ENCODE data around the gene SOWAHA. TPM values are rescaled to one million over a fixed set of nuclear protein-coding genes. Genes with fewer than 3 reads are reported as not detected.
"Not testable (repeated sequence)": the region's sequence is repeated elsewhere in the genome, so short reads cannot be mapped to it uniquely, and the experiment has no call there.

The SOWAHA gene
- total RNA-seq, 2 donors from 2014 or later: not detected

DNA sequence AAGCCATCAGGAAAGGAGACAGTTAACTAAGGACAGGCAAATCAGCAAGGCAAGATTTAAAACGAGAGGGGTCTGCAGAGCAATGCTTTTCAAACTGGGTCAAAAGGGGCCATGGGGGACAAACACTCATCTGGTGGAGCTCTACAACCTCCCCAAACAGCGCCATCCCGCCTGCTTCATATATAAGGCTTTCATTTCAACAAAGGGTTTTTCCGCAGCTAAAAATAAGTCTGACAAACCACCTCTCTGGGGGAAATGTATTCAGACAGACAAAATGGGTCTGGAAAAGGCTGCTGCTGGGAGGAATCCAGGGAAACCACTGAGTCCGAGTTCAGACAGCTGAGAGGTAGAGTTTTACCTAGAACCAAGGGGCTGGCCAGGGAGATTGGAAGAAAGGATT, 27.7 kb upstream of the SOWAHA start:
- ATAC-seq (no peak), DNase-seq (ENCODE audit: low spot score) (no peak)
- H3K4me1 Mint-ChIP-seq (ENCODE audit: low read depth in 2 of 2): no peaks in the 10 kb centered on the region
- peaks cover 31 to 34% of the 10 kb centered on the region in 2 donors for H3K27me3 Mint-ChIP-seq
- H3K4me3 Mint-ChIP-seq: no peak overlapping the region
- no peaks in the 10 kb centered on the region for H3K9me3 Mint-ChIP-seq
- H3K27ac Mint-ChIP-seq: no peak overlapping the region
- no peaks in the 10 kb centered on the region for H3K36me3 Mint-ChIP-seq

GRCh38 chr5:132785864-132786263, 27.2 kb upstream of the SOWAHA start:
- Mint-ChIP-seq H3K4me1 (ENCODE audit: low read depth in 2 of 2) (no peaks in the 10 kb centered on the region), H3K27ac (no peak overlapping the region), H3K36me3 (no peaks in the 10 kb centered on the region), H3K27me3 (peaks cover 31 to 32% of the 10 kb centered on the region in 2 donors), H3K9me3 (no peaks in the 10 kb centered on the region), H3K4me3 (no peak overlapping the region)
- DNase-seq (ENCODE audit: low spot score): no peak
- ATAC-seq: no peak

- no peak overlapping the region for H3K27ac Mint-ChIP-seq
- no peaks in the 10 kb centered on the region for H3K36me3 Mint-ChIP-seq
- ATAC-seq: no peak
- no peak overlapping the region for H3K4me3 Mint-ChIP-seq
- peaks cover 23 to 24% of the 10 kb centered on the region in 2 donors for H3K27me3 Mint-ChIP-seq
- H3K4me1 Mint-ChIP-seq (ENCODE audit: low read depth in 2 of 2): no peaks in the 10 kb centered on the region
- no peaks in the 10 kb centered on the region for H3K9me3 Mint-ChIP-seq
- DNase-seq (ENCODE audit: low spot score): no peak
These were observed 26.0 kb upstream of the SOWAHA start for GRCh38 chr5:132787076-132787475.

DNA sequence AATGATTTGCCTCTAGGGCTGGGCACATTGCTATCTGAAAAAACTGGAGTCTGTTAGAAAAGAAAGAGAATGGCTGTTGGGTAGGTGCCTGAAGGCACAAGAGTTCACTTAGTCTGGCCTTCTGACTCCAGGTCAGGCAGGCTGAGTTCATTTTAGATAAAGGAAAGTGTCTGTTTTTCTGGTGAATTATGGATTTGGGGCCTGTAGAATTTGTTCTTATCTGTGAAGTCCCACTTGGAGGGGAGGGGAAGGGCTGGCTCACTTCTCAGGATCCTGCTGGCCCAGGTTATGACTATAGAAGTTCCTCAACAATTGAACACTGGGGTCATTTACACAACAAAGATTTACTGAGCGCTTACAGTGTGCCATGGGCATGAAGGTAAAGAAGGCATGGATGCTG, 24.6 kb upstream of the SOWAHA start:
- ATAC-seq: no peak
- no peak for DNase-seq (ENCODE audit: low spot score)

GRCh38 chr5:132788990-132789886, 23.9 kb upstream of the SOWAHA start:
- Mint-ChIP-seq H3K27ac (no peak overlapping the region), H3K4me3 (no peak overlapping the region), H3K36me3 (no peaks in the 10 kb centered on the region), H3K4me1 (ENCODE audit: low read depth in 2 of 2) (no peaks in the 10 kb centered on the region), H3K27me3 (peaks cover 31 to 32% of the 10 kb centered on the region in 2 donors), H3K9me3 (no peaks in the 10 kb centered on the region)
- ATAC-seq: no peak
- DNase-seq (ENCODE audit: low spot score): no peak

More for the DNA sequence above, 24.6 kb upstream of the SOWAHA start:
- no peaks in the 10 kb centered on the region for H3K36me3 Mint-ChIP-seq
- no peaks in the 10 kb centered on the region for H3K9me3 Mint-ChIP-seq
- H3K27me3 Mint-ChIP-seq: peaks cover 28 to 32% of the 10 kb centered on the region in 2 donors
- no peaks in the 10 kb centered on the region for H3K4me1 Mint-ChIP-seq (ENCODE audit: low read depth in 2 of 2)
- H3K27ac Mint-ChIP-seq: no peak overlapping the region
- no peak overlapping the region for H3K4me3 Mint-ChIP-seq

- ATAC-seq: no peak
- Mint-ChIP-seq H3K27me3 (peaks cover 25 to 32% of the 10 kb centered on the region in 2 donors), H3K9me3 (no peaks in the 10 kb centered on the region), H3K4me1 (ENCODE audit: low read depth in 2 of 2) (no peaks in the 10 kb centered on the region), H3K36me3 (no peaks in the 10 kb centered on the region), H3K27ac (no peak overlapping the region), H3K4me3 (no peak overlapping the region)
- no peak for DNase-seq (ENCODE audit: low spot score)
These were observed 22.8 kb upstream of the SOWAHA start for GRCh38 chr5:132790201-132790865.

DNA sequence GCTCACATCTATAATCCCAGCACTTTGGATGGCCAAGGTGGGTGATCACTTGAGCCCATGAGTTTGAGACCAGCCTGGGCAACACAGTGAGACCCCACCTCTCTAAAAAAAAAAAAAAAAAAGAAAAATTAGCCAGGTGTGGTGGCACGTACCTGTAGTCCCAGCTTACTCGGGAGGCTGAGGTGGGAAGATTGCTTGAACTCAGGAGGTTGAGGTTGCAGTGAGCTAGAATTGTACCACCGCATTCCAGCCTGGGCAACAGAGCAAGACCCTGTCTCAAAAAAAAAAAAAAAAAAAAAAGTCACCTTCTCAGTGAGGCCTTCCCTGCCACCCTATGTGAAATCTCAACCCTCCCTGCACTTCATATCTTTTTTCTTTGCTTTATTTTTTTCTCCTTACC, 22.1 kb upstream of the SOWAHA start:
- DNase-seq (ENCODE audit: low spot score) (no peak), ATAC-seq (no peak)
- no peaks in the 10 kb centered on the region for H3K4me1 Mint-ChIP-seq (ENCODE audit: low read depth in 2 of 2)
- H3K27me3 Mint-ChIP-seq: peaks cover 20 to 27% of the 10 kb centered on the region in 2 donors
- no peak overlapping the region for H3K27ac Mint-ChIP-seq
- no peaks in the 10 kb centered on the region for H3K36me3 Mint-ChIP-seq
- H3K4me3 Mint-ChIP-seq: no peak overlapping the region
- no peaks in the 10 kb centered on the region for H3K9me3 Mint-ChIP-seq

GRCh38 chr5:132797651-132798050, 15.5 kb upstream of the SOWAHA start:
- no peak for ATAC-seq
- Mint-ChIP-seq H3K27me3 (peaks cover 33 to 41% of the 10 kb centered on the region in 2 donors), H3K27ac (no peak overlapping the region), H3K4me1 (ENCODE audit: low read depth in 2 of 2) (no peaks in the 10 kb centered on the region), H3K36me3 (no peaks in the 10 kb centered on the region), H3K4me3 (no peak overlapping the region), H3K9me3 (no peaks in the 10 kb centered on the region)
- no peak for DNase-seq (ENCODE audit: low spot score)

GRCh38 chr5:132799392-132799791, 13.7 kb upstream of the SOWAHA start:
- H3K27ac Mint-ChIP-seq: no peak overlapping the region
- no peaks in the 10 kb centered on the region for H3K9me3 Mint-ChIP-seq
- ATAC-seq (no peak), DNase-seq (ENCODE audit: low spot score) (no peak)
- no peak overlapping the region for H3K4me3 Mint-ChIP-seq
- H3K4me1 Mint-ChIP-seq (ENCODE audit: low read depth in 2 of 2): no peaks in the 10 kb centered on the region
- H3K27me3 Mint-ChIP-seq: peaks cover 38 to 52% of the 10 kb centered on the region in 2 donors
- H3K36me3 Mint-ChIP-seq: no peaks in the 10 kb centered on the region

DNA sequence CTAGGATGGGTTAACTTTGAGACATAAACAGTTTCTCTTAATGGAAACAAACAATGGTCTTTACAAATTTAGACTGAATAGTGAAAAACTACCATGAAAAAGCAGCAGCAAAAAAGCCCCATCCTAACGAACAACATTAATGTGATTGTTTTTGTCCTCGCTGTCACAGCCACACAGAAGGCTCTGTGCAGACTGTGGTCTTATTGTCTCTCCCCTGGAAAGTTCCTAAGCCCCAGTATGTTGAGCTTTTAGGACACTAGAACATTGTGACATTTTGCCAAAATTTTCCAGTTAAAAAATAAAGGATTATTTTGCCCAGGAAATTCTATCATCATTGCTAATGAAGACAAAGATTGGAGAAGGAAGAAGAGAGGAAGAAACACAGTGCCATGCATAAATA, 12.6 kb upstream of the SOWAHA start:
- DNase-seq (ENCODE audit: low spot score): no peak
- Mint-ChIP-seq H3K27me3 (peaks cover 39 to 61% of the 10 kb centered on the region in 2 donors), H3K36me3 (no peaks in the 10 kb centered on the region), H3K4me3 (no peak overlapping the region), H3K4me1 (ENCODE audit: low read depth in 2 of 2) (no peaks in the 10 kb centered on the region), H3K27ac (no peak overlapping the region), H3K9me3 (no peaks in the 10 kb centered on the region)
- no peak for ATAC-seq

DNA sequence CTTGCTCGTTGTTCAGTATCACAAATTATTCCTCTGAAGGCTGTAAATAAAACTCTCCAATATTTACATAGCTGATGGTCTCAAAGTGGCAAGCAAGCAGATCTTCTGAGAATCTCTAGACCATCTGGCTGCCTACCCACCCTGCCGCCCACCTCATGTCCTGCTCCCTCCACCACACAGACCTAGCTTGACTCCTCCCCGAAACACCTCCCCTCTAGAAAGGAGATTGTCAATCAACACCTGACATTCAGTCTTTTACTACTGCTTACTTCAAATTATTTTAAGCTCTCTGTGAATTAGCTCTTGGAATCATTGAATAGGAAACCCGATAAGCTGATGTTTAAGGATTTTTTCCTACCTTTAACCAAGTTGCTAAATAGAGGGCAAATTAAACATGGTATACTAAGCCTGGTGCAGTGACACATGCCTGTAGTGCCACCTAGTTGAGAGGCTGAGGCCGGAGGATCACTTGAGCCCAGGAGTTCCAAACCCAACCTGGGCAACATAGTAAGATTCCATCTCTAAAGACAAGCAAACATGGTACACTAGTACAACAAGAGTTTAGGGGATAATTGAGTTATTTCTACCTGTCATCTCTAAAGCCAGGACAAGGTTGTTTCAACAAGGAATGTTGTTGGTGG, 10.9 kb upstream of the SOWAHA start:
- no peak overlapping the region for H3K4me3 Mint-ChIP-seq
- ATAC-seq (no peak), DNase-seq (ENCODE audit: low spot score) (no peak)
- H3K27ac Mint-ChIP-seq: no peak overlapping the region
- H3K9me3 Mint-ChIP-seq: no peaks in the 10 kb centered on the region
- no peaks in the 10 kb centered on the region for H3K4me1 Mint-ChIP-seq (ENCODE audit: low read depth in 2 of 2)
- H3K36me3 Mint-ChIP-seq: no peaks in the 10 kb centered on the region
- H3K27me3 Mint-ChIP-seq: peaks cover 39 to 55% of the 10 kb centered on the region in 2 donors

DNA sequence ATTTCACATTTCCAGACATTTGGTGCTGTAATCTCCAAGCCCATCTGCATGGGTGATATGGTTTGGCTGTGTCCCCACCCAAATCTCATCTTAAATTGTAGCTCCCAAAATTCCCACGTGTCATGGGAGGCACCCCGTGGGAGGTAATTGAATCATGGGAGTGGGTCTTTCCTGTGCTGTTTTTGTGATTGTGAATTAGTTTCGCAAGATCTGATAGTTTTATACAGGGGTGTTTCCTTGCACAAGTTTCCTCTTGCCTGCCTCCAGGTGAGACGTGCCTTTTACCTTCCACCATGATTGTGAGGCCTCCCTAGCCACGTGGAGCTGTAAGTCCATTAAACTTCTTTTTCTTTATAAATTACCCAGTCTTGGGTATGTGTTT, 10.4 kb upstream of the SOWAHA start:
- H3K27me3 Mint-ChIP-seq: peaks cover 42 to 54% of the 10 kb centered on the region in 2 donors
- not testable (repeated sequence) for ATAC-seq; H3K4me3 Mint-ChIP-seq; H3K36me3 Mint-ChIP-seq; H3K9me3 Mint-ChIP-seq; H3K4me1 Mint-ChIP-seq (ENCODE audit: low read depth in 2 of 2); H3K27ac Mint-ChIP-seq; DNase-seq (ENCODE audit: low spot score)

GRCh38 chr5:132804219-132804618, 8.9 kb upstream of the SOWAHA start:
- H3K9me3 Mint-ChIP-seq, H3K36me3 Mint-ChIP-seq: not testable (repeated sequence)

DNA sequence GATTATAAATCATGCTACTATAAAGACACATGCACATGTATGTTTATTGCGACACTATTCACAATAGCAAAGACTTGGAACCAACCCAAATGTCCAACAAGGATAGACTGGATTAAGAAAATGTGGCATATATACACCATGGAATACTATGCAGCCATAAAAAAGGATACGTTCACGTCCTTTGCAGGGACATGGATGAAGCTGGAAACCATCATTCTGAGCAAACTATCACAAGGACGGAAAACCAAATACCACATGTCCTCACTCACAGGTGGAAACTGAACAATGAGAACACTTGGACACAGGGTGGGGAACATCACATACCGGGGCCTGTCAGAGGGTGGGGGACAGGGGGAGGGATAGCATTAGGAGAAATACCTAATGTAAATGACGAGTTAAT, 7.2 kb upstream of the SOWAHA start:
- H3K4me3 Mint-ChIP-seq; H3K4me1 Mint-ChIP-seq (ENCODE audit: low read depth in 2 of 2); H3K36me3 Mint-ChIP-seq; DNase-seq (ENCODE audit: low spot score); H3K9me3 Mint-ChIP-seq; ATAC-seq; H3K27ac Mint-ChIP-seq: not testable (repeated sequence)
- peaks cover 46 to 76% of the 10 kb centered on the region in 2 donors for H3K27me3 Mint-ChIP-seq

More at GRCh38 chr5:132804219-132804618, 8.9 kb upstream of the SOWAHA start:
- peaks cover 40 to 60% of the 10 kb centered on the region in 2 donors for H3K27me3 Mint-ChIP-seq
- not testable (repeated sequence) for H3K4me3 Mint-ChIP-seq; ATAC-seq; DNase-seq (ENCODE audit: low spot score); H3K27ac Mint-ChIP-seq; H3K4me1 Mint-ChIP-seq (ENCODE audit: low read depth in 2 of 2)

Measured in natural killer cell treated with Interleukin-12 subunit alpha and Interleukin-12 subunit beta and Interleukin-15 and Interleukin-18, amount 100 ng/mL, for 72 hours (primary cell).